ENCODE data around the gene PLXNB2. TPM values are rescaled to one million over a fixed set of nuclear protein-coding genes. Genes with fewer than 3 reads are reported as not detected.
"Not testable (repeated sequence)": the region's sequence is repeated elsewhere in the genome, so short reads cannot be mapped to it uniquely, and the experiment has no call there.

PLXNB2 gene
- total RNA-seq, 4 donors from 2014 or later: 8.0 to 11.8 (median 9.0) TPM

DNA sequence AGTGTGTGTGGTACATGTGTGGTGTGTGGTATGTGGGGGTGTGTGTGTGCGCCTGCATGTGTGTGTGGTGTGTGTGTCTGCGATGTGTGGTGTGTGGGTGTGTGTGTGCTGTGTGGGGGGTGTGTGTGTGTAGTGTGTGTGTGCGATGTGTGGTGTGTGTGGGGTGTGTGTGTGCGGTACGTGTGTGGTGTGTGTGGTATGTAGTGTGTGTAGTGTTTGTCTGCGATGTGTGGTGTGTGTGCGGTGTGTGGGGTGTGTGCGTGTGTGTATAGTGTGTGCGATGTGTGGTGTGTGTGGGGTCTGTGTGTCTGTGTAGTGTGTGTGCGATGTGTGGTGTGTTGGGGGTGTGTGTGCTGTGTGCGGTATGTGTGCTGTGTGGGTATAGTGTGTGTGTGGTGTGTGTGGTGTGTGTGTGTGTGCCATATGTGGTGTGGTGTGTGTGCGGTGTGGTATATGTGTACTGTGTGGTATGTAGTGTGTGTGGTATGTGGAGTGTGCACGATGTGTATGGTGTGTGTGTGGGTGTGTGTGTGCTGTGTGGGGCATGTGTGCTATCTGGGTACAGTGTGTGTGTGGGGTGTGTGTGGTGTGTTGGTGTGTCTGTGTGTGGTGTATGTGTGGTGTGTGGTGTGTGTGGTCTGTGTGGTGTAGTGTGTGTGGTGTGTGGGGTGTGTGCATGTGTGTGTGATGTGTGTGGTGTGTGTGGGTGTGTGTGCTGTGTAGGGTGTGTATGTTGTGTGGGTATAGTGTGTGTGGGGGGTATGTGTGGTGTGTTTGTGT is 30.0 kb upstream of the PLXNB2 start:
- in situ Hi-C loops (cut with MboI; ENCODE audit: low sequenced_read_pairs in 4 of 4): loop anchor here in 1 of 4 donors (10.0 kb wide), 1 partner anchor 83 kb away; the partner anchor contains the start of gene HDAC10
- Histone ChIP-seq H3K4me1 (peaks cover 6% of the 10 kb centered on the region in 2 donors), H3K27me3 (no peaks in the 10 kb centered on the region), H3K27ac (no peak overlapping the region), H3K9me3 (no peaks in the 10 kb centered on the region), H3K36me3 (no peaks in the 10 kb centered on the region), H3K4me3 (no peak overlapping the region)
- ATAC-seq (no peak), DNase-seq (no peak)
- intact Hi-C loops (cut with DNase I; ENCODE audit: low total_unique reads): no loop called here
- no peak for TF ChIP-seq POLR2A (IDR thresholded peaks at IDR 0.05)
- TF ChIP-seq, protein P1, sequence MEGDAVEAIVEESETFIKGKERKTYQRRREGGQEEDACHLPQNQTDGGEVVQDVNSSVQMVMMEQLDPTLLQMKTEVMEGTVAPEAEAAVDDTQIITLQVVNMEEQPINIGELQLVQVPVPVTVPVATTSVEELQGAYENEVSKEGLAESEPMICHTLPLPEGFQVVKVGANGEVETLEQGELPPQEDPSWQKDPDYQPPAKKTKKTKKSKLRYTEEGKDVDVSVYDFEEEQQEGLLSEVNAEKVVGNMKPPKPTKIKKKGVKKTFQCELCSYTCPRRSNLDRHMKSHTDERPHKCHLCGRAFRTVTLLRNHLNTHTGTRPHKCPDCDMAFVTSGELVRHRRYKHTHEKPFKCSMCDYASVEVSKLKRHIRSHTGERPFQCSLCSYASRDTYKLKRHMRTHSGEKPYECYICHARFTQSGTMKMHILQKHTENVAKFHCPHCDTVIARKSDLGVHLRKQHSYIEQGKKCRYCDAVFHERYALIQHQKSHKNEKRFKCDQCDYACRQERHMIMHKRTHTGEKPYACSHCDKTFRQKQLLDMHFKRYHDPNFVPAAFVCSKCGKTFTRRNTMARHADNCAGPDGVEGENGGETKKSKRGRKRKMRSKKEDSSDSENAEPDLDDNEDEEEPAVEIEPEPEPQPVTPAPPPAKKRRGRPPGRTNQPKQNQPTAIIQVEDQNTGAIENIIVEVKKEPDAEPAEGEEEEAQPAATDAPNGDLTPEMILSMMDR (IDR thresholded peaks at IDR 0.05 in 4 of 5, conservative IDR thresholded peaks at IDR 0.05 in 1 of 5): no peak

DNA sequence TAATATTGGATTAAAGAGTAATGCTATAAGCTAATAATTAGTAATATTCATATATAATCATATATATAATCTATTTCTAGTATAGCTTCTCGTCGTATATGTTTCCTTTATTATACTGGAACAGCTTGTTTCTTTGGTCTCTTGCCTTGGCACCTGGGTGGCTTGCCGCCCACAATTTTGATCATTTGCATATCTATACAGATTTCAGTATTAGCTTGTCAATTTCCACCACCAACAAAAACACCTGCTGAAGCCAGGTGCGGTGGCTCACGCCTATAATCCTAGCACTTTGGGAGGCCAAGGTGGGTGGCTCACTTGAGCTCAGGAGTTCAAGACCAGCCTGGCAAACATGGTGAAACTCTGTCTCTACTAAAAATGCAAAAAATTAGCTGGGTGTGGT is 27.0 kb upstream of the PLXNB2 start:
- intact Hi-C loops (cut with DNase I; ENCODE audit: low total_unique reads); H3K4me1 ChIP-seq; DNase-seq; H3K36me3 ChIP-seq; H3K27ac ChIP-seq; H3K27me3 ChIP-seq; H3K4me3 ChIP-seq; ATAC-seq; H3K9me3 ChIP-seq: not testable (repeated sequence)
- in situ Hi-C loops (cut with MboI; ENCODE audit: low sequenced_read_pairs in 4 of 4): loop anchor here in 1 of 4 donors (10.0 kb wide), 1 partner anchor 80 kb away; the partner anchor contains the start of gene HDAC10

DNA sequence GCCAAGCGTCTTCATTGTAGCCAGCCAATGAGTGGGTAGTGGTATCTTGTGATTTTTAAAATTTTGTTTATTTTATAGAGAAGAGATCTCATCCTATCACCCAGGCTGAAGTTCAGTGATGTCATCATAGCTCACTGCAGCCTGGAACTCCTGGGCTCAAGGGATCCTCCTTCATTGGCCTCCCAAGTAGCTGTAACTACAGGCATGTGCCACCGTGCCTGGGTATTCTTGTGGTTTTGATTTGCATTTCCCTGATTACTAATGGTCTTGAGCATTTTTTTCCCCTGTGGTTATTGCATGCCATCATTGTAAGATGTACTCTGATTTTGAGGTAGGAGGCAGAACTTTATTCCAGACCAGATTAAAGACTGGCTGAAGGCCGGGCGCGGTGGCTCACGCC is 21.8 kb upstream of the PLXNB2 start:
- no peak for TF ChIP-seq POLR2A (IDR thresholded peaks at IDR 0.05)
- in situ Hi-C loops (cut with MboI; ENCODE audit: low sequenced_read_pairs in 4 of 4) (loop anchor here in 3 of 4 donors (10.0 kb wide), 2 partner anchors 54 to 74 kb away; partner anchors contain the start of genes MAPK11 (in 2 of the 3) and HDAC10 (in 1 of the 3)), intact Hi-C loops (cut with DNase I; ENCODE audit: low total_unique reads) (loop anchor here (5.0 kb wide), 1 partner anchor 52 kb away; no protein-coding TSS in a partner anchor)
- no peaks in the 10 kb centered on the region for H3K27me3 ChIP-seq
- H3K36me3 ChIP-seq: no peaks in the 10 kb centered on the region
- H3K4me1 ChIP-seq: peaks cover 7 to 10% of the 10 kb centered on the region in 2 donors
- DNase-seq (no peak), ATAC-seq (no peak)
- H3K9me3 ChIP-seq: no peaks in the 10 kb centered on the region
- H3K4me3 ChIP-seq: no peak overlapping the region
- H3K27ac ChIP-seq: no peak overlapping the region

DNA sequence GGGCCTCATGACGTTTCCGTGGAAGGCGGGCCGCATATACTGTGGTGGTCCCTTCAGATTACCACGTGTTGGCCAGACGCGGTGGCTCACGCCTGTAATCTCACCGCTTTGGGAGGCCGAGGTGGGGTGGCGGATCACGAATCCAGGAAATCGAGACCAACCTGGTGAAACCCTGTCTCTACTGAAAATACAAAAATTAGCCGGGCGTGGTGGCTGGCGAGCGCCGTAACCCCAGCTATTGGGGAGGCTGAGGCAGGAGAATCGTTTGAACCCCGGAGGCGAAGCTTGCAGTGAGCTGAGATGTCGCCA is 20.2 kb upstream of the PLXNB2 start:
- in situ Hi-C loops (cut with MboI; ENCODE audit: low sequenced_read_pairs in 4 of 4): loop anchor here in 3 of 4 donors (10.0 kb wide), 2 partner anchors 53 to 73 kb away; partner anchors contain the start of genes MAPK11 (in 2 of the 3) and HDAC10 (in 1 of the 3)
- Histone ChIP-seq H3K27ac (peak overlapping the region; percentile 76 to 96 (median 90)), H3K36me3 (no peaks in the 10 kb centered on the region), H3K4me1 (peaks cover 7 to 10% of the 10 kb centered on the region in 2 donors), H3K27me3 (no peaks in the 10 kb centered on the region), H3K4me3 (peak overlapping the region; percentile 76 to 94 (median 82)), H3K9me3 (no peaks in the 10 kb centered on the region)
- DNase-seq (no peak), ATAC-seq (no peak)
- TF ChIP-seq POLR2A (IDR thresholded peaks at IDR 0.05): no peak
- TF ChIP-seq, protein P1 (IDR thresholded peaks at IDR 0.05 in 4 of 5, conservative IDR thresholded peaks at IDR 0.05 in 1 of 5): no peak
- intact Hi-C loops (cut with DNase I; ENCODE audit: low total_unique reads): loop anchor here (1.0 to 5.0 kb wide), 4 partner anchors 15 to 86 kb away; partner anchors contain the start of gene PLXNB2

DNA sequence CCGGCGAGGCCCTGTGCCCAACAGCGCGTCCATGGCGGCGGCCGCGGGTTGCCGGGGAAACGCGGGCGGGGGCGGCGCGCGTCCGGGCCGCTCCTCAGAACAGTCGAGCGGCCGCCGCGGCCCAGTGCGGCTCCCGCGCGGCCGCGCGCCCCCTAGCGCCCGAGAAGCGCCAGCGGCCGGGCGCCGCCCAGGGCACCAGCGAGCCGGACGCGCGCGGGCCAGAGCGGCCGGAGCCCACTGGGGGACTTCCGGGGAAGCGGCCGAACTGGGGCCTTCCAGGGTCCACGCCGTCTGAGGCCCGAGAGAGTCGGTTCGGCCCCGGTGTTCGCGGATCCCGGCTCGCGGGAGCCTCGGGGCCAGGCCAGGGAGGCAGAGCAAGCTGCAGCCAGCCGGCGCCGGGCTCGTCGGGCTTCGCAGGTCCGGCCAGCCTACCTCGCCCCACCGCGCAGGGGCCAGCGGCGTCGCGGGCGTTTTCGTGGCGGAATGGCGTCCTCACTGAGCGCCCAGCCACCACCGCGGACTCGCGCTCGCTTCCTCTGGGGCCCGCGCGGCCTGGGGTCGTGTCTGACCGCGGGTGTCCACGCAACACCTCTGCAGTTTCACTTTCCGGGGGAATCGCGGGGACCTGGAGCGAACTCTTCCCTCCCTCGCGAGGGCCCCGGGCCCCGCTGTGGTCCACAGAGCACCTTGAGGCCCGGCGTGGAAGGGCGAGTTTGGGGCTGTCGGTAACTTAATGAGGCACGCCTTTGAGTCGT is 19.7 kb upstream of the PLXNB2 start, which contains the start of gene DENND6B:
Gene DENND6B, minus strand, starts transcription at position 57 of the 755 bp plus-strand sequence. Its CDS starts 24 bp downstream, at position 33.
- ATAC-seq: peak; percentile 93 to 94
- peak; percentile 49 to 75 for DNase-seq
- in situ Hi-C loops (cut with MboI; ENCODE audit: low sequenced_read_pairs in 4 of 4): loop anchor here in 3 of 4 donors (10.0 kb wide), 2 partner anchors 52 to 72 kb away; partner anchors contain the start of genes MAPK11 (in 2 of the 3) and HDAC10 (in 1 of the 3)
- Histone ChIP-seq H3K27me3 (no peaks in the 10 kb centered on the region), H3K4me1 (peaks cover 7 to 10% of the 10 kb centered on the region in 2 donors), H3K9me3 (no peaks in the 10 kb centered on the region), H3K4me3 (peak within 1 kb of the TSS; percentile 76 to 94 (median 82)), H3K27ac (peak within 1 kb of the TSS; percentile 76 to 96 (median 90)), H3K36me3 (no peaks in the 10 kb centered on the region)
- TF ChIP-seq POLR2A (IDR thresholded peaks at IDR 0.05): peak in 1 of 2 donors; percentile 63
- TF ChIP-seq, protein P1 (IDR thresholded peaks at IDR 0.05 in 4 of 5, conservative IDR thresholded peaks at IDR 0.05 in 1 of 5): peak in 4 of 5 experiments; percentile 87 to 95 (median 89)
- intact Hi-C loops (cut with DNase I; ENCODE audit: low total_unique reads): loop anchor here (1.0 to 5.0 kb wide), 4 partner anchors 15 to 86 kb away; partner anchors contain the start of gene PLXNB2

All from gastrocnemius medialis (tissue), 4 donors.